ENCODE results near the gene ATXN1. TPM values are rescaled to one million over a fixed set of nuclear protein-coding genes. Genes with fewer than 3 reads are reported as not detected.

Gene ATXN1
- polyA plus RNA-seq, 1 of the 3 experiments (the other 2 are of a cell fraction): 7.9 TPM

- peaks cover 8 to 11% of the 10 kb centered on the region in 2 experiments for H3K36me3 ChIP-seq (replicated peaks in 1 of 2; ENCODE audit: control insufficient read depth in 1 of 2, insufficient read depth in 2 of 2, low read length in 1 of 2)
- TF ChIP-seq EP300 (IDR thresholded peaks at IDR 0.05; ENCODE audit: borderline replicate concordance in 1 of 2, low read depth in 1 of 2, low read length in 1 of 2) (no peak), GABPA (IDR thresholded peaks at IDR 0.05; ENCODE audit: low read depth) (no peak), SIN3A (IDR thresholded peaks at IDR 0.05; ENCODE audit: borderline replicate concordance, low read depth, low read length) (no peak), NRF1 (IDR thresholded peaks at IDR 0.05; ENCODE audit: low read depth, low read length) (no peak), YY1 (IDR thresholded peaks at IDR 0.05; ENCODE audit: low read depth) (no peak)
- TF ChIP-seq, protein P1, sequence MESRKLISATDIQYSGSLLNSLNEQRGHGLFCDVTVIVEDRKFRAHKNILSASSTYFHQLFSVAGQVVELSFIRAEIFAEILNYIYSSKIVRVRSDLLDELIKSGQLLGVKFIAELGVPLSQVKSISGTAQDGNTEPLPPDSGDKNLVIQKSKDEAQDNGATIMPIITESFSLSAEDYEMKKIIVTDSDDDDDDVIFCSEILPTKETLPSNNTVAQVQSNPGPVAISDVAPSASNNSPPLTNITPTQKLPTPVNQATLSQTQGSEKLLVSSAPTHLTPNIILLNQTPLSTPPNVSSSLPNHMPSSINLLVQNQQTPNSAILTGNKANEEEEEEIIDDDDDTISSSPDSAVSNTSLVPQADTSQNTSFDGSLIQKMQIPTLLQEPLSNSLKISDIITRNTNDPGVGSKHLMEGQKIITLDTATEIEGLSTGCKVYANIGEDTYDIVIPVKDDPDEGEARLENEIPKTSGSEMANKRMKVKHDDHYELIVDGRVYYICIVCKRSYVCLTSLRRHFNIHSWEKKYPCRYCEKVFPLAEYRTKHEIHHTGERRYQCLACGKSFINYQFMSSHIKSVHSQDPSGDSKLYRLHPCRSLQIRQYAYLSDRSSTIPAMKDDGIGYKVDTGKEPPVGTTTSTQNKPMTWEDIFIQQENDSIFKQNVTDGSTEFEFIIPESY (IDR thresholded peaks at IDR 0.05; ENCODE audit: borderline replicate concordance, low read depth): no peak
- no peak overlapping the region for H3K9ac ChIP-seq
- H3K9me2 ChIP-seq: no peaks in the 10 kb centered on the region
- ChIA-PET CTCF (interaction anchor here (0.7 to 10.8 kb wide), 5 partner anchors 16 to 181 kb away, joined by 3 to 289 read pairs (median 4); no protein-coding TSS in a partner anchor), POLR2A (no interaction called here)
- peaks cover 15 to 30% of the 10 kb centered on the region in 2 experiments; a peak in 3 of 4 replicates for H3K4me1 ChIP-seq (ENCODE audit: control insufficient read depth in 1 of 2, insufficient read depth in 2 of 2, low read depth in 1 of 2, low read length in 1 of 2)
- no peaks in the 10 kb centered on the region for H3K9me3 ChIP-seq
- H3K27ac ChIP-seq (ENCODE audit: low read depth in 2 of 2, low read length in 1 of 2): no peak overlapping the region
- H2AFZ ChIP-seq (ENCODE audit: low read depth): no peak overlapping the region
- 86% methylated on average over 6 of the region's 6 CpGs for WGBS (ENCODE audit: low lambda C conversion rate)
- H3K79me2 ChIP-seq (ENCODE audit: insufficient read depth): no peaks in the 10 kb centered on the region; the same call in none of the 2 replicates
- DNase-seq: no peak
- H4K20me1 ChIP-seq (ENCODE audit: insufficient read depth): 0 out of 2 replicates have a peak, but pooled peaks cover 8% of the 10 kb centered on the region
- H3F3A ChIP-seq (replicated peaks; ENCODE audit: insufficient read depth): peaks cover 13% of the 10 kb centered on the region
- no peak overlapping the region for H3K4me3 ChIP-seq (ENCODE audit: low read depth in 2 of 2, low read length in 1 of 2)
- no peak overlapping the region for H3K4me2 ChIP-seq
- H3K27me3 ChIP-seq (ENCODE audit: insufficient read depth): no peaks in the 10 kb centered on the region
Observed at GRCh38 chr6:16329233-16329632, 432.0 kb downstream of the ATXN1 start.

DNA sequence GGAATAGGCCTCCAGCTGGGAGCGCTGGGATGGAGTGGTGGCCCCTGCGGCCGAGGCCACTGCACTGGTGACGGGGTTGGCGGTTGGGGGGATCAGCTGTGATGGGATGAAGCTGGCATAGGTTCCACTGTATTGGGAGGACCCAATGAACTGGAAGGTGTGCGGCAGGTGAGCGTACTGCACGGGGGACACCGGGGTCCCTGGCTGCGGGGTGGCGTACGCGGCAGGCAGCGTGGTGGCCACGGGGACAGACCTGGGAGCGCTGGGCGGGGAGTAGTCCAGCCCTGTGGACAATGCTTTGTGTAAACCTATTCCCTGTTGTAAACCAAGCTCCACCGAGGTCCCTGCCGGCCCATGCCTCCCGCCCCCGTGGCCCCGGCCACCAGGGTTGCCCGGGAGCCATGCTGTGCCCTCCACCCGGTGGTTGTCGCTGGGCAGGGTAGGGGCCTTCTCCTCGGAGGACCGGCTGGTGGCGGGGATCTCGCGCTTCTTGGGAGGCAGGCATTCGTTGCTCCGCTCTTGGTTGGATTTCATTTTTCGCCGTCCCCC is 433.4 kb downstream of the ATXN1 start:
- Histone ChIP-seq H3K4me2 (no peak overlapping the region), H3K9me2 (no peaks in the 10 kb centered on the region), H3K9ac (no peak overlapping the region), H3F3A (replicated peaks; ENCODE audit: insufficient read depth) (peaks cover 8% of the 10 kb centered on the region), H3K79me2 (ENCODE audit: insufficient read depth) (peaks cover 4% of the 10 kb centered on the region), H4K20me1 (ENCODE audit: insufficient read depth) (0 out of 2 replicates have a peak, but pooled peaks cover 8% of the 10 kb centered on the region), H3K9me3 (no peaks in the 10 kb centered on the region), H3K27ac (ENCODE audit: low read depth in 2 of 2, low read length in 1 of 2) (no peak overlapping the region), H3K4me3 (ENCODE audit: low read depth in 2 of 2, low read length in 1 of 2) (no peak overlapping the region), H3K4me1 (ENCODE audit: control insufficient read depth in 1 of 2, insufficient read depth in 2 of 2, low read depth in 1 of 2, low read length in 1 of 2) (peaks cover 12 to 27% of the 10 kb centered on the region in 2 experiments), H3K36me3 (replicated peaks in 1 of 2; ENCODE audit: control insufficient read depth in 1 of 2, insufficient read depth in 2 of 2, low read length in 1 of 2) (peaks cover 8 to 11% of the 10 kb centered on the region in 2 experiments), H2AFZ (ENCODE audit: low read depth) (no peak overlapping the region), H3K27me3 (ENCODE audit: insufficient read depth) (no peaks in the 10 kb centered on the region)
- TF ChIP-seq RAD21 (IDR thresholded peaks at IDR 0.05; ENCODE audit: low read length): no peak
- TF ChIP-seq, protein P2, sequence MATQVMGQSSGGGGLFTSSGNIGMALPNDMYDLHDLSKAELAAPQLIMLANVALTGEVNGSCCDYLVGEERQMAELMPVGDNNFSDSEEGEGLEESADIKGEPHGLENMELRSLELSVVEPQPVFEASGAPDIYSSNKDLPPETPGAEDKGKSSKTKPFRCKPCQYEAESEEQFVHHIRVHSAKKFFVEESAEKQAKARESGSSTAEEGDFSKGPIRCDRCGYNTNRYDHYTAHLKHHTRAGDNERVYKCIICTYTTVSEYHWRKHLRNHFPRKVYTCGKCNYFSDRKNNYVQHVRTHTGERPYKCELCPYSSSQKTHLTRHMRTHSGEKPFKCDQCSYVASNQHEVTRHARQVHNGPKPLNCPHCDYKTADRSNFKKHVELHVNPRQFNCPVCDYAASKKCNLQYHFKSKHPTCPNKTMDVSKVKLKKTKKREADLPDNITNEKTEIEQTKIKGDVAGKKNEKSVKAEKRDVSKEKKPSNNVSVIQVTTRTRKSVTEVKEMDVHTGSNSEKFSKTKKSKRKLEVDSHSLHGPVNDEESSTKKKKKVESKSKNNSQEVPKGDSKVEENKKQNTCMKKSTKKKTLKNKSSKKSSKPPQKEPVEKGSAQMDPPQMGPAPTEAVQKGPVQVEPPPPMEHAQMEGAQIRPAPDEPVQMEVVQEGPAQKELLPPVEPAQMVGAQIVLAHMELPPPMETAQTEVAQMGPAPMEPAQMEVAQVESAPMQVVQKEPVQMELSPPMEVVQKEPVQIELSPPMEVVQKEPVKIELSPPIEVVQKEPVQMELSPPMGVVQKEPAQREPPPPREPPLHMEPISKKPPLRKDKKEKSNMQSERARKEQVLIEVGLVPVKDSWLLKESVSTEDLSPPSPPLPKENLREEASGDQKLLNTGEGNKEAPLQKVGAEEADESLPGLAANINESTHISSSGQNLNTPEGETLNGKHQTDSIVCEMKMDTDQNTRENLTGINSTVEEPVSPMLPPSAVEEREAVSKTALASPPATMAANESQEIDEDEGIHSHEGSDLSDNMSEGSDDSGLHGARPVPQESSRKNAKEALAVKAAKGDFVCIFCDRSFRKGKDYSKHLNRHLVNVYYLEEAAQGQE (IDR thresholded peaks at IDR 0.05; ENCODE audit: low read depth, low read length): no peak
- TF ChIP-seq MEF2A (IDR thresholded peaks at IDR 0.05; ENCODE audit: borderline replicate concordance, low read depth): no peak
- WGBS (ENCODE audit: low lambda C conversion rate): 96% methylated on average over 22 of the region's 34 CpGs
- ChIA-PET CTCF (interaction anchor here (0.6 to 10.8 kb wide), 3 partner anchors 42 to 78 kb away, joined by 3 to 289 read pairs (median 4); no protein-coding TSS in a partner anchor), POLR2A (no interaction called here)
- no peak for DNase-seq

Data from SK-N-SH (cell line).